Measurements from ENCODE around the gene CFTR. TPM values are rescaled to one million over a fixed set of nuclear protein-coding genes. Genes with fewer than 3 reads are reported as not detected.

CFTR gene
- total RNA-seq, 1 donor from 2014 or later, result 35.3 TPM

Other genes with a start within 250 kb of the CFTR start
- gene WNT2, start 157.0 kb upstream of the CFTR start, total RNA-seq, result 9.0 TPM
- gene ASZ1, start 52.5 kb upstream of the CFTR start, total RNA-seq, result not detected

Data from lower lobe of right lung (tissue), 1 donor.